Fibroblast of skin of scalp (primary cell): ENCODE results near the gene TSPAN14.

Experiments used
- DNase-seq: peaks from one replicate; pipeline ENCODE4 v3.0.0-alpha.2; 2013

Gene TSPAN14

DNA sequence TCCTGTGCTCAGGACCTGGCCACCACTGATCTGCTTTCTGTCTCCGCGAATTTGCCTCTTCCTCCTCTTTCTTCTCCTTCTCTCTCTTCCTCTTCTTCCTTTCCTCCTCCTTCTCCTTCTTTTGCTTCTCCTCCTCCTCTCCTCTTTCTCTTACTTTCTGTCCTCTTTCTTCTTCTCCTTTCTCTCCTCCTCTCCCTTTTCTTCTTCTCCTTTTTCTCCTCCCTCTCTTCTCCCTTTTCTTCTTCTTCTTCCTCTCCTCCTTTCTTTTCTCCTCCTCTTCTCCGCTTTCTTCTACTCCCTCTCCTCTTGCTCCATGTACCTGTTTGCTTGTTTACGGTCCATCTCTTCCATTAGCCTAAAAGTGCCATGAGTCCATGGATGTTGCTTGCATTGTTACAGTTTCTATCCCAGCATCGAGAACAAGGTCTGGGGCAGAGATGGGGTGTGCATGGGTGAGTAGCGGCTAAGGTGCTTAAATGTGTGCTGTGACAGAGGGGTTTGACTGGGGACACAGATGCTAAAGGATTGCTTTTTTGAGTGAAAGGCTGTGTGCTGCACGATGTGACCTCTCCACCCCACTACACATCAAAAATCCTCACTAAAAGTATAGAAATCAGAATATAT, 91.3 kb downstream of the TSPAN14 start:
- no peak for DNase-seq

DNA sequence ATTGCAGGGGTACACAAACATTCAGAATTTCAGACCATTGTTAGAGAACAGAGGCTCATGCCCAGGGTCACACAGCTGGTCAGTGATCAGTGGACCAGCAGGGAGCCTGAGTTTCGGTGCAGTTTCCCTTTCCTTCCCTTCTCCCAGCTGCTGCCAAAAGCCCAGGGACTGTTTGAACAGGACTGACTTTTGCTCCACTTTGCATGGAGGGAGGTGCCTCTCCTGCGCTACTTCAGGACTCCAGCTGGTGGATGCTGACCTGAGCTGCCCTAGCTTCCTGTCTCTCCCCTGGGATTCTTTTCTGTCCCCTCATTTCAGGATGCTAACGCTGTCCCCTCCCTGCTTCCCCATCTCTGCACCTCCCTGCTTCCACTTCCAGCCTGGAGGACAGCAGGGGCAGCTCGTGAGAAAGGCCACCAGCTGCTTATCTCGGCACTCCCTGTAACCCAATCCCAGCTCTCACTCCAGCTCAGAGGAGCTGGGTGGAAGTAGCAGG, 98.1 kb downstream of the TSPAN14 start:
- no peak for DNase-seq

DNA sequence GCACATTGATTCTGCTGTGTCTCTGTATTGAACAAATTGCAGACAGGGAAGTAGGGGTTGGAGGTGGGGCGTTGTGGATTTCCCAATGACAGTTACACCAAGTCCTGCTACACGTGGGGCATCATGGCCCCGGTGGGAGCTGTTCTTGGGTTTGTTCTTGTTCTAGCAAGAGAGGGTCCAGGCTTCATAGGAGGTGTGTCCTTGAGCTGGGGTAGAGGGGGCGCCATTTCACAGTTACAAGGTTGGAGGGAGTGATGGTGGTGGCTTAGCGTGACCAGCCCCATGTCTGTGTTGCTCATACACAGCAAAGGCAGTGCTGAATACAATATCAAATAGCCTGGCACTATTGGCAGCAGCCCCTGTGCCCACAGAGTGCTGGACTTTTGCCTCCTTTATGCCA, 99.3 kb downstream of the TSPAN14 start:
- DNase-seq: no peak

DNA sequence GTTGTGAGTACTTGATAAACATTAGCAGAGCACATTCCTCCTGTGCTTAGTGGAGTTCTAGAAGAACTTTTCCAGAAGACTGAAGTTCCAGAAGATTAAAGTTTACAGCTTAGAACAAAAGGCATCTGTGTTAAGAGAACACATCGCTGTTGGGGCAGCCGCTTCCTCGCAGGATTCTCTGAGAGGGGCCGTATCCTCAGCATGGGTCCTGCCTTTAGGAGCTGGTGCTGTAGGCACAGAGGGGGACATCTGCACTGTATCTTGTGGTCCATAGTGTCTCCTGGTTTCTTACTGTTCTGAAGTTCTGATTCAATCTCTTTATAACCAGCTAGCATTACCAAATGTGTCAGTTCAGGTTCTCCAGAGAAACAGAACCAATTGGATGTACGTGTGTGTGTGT, 99.9 kb downstream of the TSPAN14 start:
- DNase-seq: no peak

DNA sequence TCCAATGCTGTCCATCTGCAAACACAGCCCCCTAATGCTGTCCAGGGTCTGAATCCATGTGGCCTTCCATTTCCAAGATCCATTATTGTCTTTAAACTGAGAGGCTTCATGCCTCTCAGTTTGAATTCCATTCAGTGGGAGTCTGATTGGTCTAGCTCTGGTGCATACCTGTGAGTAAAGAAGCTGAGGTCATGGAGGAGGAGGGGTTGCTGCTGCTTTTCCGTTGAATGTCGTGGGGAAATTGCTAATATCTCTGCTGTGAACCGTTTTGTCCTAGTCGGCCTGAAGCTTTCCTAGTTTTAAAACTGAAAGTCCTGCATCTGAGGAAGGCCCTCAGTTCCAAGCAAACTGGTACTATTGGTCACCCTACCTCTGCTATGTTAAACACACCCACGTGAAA, 101.3 kb downstream of the TSPAN14 start:
- DNase-seq: no peak

DNA sequence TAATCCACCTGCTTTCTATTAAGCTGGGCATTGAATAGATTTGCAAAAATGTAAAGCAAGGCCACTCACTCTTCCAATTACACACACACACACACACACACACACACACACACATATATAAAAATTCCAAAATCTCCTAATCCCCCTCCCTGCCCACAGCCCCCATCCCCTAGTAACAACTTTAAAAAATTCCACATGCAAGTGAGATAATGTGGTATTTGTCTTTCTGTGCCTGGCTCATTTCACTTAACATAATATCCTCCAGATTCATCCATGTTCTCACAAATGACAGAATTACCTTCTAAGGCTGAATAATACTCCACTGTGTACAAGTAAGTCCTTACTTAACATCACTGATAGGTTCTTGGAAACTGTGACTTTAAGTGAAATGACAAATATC, 107.8 kb downstream of the TSPAN14 start:
- DNase-seq: no peak

DNA sequence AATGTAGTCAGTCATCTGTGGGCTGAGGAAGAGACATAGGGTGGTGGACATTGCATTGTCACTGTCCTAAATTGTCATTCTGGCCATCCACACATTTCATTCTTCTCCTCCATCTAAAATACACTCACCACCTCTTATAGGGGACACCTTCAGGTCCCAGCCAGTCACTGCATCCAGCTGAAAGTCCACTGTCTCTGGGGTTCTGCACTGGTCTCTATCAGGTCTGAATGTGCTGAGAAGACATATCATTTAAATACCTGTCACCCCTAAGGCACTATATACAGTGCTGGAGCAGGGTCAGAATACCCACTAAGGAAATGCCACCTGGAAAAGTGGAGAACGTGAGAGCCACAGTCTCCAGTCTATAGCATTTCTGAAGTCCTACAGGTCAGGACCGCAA, 113.2 kb downstream of the TSPAN14 start:
- no peak for DNase-seq

DNA sequence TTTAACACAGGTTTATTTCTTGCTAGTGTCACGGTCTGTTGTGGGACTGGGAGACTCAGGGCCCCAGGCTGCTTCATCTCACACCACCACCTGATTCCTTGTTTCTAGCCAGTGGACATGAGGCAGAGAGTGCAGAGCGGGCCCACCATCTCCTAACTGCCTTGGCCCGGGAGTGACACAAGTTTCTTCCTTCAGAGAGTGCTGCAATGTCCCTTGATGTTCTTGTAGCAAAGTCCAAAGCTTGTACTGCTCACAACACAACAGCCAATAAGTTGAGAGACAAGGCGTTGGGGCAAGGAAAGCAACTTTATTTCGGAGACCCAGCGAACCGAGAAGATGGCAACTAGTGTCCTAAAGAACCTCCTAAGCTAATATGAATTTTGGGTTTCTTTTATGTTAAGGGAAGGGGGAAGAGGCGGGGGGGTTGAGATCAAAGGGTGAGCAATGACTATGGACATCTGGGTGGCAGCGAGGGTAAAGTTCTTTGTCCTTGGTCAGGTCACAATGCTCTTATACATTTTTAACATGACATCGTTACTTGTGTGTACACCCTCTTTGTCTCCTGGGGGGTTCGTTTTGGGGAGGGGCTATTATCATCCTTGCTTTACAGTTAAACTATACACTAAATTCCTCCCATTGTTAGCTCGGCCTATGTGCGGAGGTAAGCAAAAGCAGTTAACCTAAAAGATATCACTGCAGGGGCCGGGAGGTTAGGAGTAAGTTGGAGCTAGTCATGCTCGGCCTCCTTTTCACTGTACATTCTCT, 115.2 kb downstream of the TSPAN14 start:
- no peak for DNase-seq

DNA sequence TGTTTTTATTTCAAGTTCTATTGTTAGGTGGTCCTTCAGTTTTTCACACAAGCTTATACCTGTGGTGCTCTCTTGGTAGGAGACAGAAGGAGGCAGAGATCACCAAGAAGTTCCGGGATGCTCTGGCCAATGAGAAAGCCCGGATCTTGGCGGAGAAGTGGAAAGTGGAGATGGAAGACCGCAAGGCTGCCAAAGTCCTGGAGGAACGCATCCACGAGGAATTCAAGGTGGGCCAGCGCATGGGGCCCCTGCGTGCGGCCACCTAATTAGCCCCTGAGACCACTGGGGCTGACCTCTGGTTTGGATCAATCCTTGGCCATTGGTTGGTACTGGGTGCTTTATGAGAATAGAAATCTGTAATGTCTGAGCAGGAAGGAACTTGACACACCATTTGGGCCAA, 117.2 kb downstream of the TSPAN14 start:
- DNase-seq: no peak

DNA sequence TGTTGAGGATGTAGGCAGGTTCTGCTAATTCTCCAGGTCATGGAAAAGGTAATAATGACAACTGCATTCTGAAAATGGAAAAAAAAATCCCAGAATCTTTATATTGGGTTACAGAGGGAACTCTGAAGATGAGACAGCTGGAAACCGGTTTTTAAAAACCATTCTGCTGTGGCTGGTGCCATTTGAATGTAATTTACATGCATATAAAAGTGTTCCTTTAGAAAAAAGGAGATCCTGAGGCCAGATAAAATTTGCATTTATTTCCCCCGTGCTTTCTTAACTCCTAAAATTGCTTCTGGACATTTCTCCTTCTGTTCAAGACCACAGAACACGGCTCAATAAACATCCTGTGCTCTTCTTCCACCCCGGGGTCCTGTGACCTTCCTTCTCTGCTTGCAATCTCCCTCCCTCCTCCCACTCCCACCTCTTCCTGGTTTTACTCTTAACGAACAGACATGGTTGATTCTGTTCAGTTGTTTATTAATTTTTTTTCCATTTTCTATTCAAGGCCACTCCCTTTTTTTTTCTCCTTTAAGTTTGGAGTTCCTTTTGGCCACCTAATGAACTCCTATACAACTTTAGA, 125.2 kb downstream of the TSPAN14 start:
- no peak for DNase-seq

DNA sequence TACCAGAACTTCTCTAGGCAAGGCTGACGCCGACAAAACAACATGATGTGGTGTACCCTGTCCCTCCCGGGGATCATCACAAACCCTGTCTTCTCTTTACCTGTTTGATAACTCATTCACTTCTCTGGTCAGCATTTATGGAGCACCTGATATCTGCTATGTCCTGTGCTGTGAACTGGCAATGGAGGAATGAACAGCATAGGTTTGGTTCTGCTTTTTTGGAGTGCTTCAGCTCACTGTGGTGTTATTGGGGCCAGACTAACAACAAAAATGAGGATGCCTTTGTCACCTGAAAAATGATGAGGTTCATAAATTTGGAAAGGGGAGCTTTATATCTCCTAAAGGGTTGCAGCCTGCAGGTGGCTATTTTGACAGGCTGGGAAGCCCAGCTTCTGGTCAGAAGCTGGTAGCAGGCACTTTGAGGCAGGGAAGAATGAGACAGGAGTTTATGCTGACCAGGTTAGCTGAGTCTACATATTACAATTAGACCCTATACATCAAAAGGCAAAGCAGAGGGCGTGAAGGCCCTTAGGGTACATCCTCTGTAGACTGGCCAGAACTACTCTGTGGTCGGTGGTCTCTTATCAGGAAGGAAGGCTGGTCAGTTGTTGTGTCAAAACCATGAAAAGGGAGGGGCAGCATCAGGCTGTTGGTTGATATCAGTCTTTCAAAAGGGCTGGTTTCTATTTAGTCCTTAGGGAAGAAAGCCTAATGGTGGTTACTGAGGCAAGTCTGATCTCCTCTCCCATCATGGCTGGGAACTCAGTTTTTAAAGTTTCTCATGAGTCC, 125.9 kb downstream of the TSPAN14 start:
- DNase-seq: no peak

DNA sequence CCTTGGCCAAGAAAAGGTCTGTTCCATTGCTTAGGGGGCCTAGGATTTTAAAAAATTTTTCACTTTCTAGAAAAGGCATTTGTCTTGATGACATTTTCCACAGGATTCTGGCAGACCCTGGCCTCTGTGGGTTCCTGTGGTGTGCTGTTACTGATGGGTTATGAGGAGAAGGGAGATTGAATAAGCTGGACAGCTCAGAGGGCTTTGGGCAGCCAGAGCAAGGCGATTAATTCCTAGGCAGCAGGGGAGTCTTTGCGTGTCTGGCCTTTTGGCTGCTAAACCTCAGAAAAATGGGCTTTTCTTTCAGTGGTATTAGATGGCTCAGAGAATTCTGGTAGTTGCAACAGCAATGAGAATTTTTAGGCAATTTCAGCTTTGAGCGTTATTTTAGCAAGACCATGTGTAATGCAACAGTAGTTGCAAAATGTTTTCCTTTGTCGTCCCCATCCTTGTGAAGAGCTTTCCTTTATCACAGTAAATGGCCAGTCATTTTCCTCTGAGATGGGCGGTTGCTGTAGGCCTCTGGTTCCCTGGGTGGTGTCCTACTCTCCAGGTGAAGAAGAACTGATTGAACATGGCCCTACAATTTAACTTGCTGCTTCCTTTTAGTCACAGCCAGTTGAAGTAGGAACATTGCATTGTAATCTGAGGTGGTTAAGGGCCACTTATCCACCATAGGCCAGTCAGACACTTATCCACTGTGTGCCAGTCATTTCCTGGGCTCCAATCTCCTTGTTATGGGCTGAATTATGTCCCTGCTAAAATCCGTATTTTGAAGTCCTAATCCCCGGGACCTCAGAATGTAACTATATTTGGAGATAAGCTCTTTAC, 126.7 kb downstream of the TSPAN14 start:
- DNase-seq: no peak

DNA sequence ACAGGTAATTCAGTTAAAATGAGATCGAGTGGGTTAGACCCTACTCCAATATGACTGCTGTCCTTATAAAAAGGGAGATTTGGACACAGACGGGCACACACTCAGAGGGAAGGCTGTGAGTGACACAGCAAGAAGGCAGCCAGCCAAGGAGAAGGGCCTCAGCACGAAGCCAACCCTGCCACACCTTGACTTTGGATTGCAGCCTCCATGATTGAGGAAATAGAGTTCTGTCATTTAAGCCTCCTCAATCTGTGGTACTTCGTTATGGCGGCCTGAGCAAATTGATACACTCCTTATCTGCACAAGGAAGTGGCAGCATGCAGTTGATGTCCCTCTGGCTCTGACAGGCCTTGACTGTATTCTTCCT, 127.3 kb downstream of the TSPAN14 start:
- no peak for DNase-seq

DNA sequence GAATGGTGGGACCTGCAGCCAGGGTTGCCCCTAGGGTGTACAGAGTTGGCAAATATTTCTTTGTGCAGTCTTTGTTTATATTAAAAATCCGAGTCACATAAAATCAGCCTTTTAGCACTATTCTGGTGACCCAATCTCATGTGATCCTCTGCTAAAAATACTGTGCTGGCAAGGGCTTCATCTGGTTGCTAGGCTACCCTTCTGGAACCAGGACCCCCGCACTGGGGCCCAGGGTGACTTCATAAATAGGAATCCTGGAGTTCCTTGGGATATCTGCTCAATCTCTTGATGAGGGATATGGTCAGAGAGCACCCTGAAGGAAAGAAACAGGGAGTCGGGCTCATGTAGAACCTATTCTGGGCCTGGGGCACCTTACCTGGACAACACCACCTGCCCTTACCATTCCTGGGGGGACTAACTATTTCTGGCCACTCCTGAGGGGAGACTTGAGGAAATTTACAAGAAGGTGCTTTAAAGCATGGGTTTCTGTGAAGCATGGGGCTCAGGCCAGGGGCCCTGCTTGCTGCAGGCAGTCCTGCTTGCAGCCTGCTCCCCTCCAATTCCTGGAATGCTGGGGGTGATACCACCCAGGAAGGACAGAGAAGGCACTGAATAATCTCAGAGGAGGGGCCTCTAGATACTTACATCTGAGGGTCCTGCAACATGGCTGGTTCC, 128.3 kb downstream of the TSPAN14 start:
- DNase-seq: no peak
